NCI-H2081 treated with DMSO at 0.1 percent for 48 hours (cell line): ENCODE results near the gene FBXO10.
"Not testable (repeated sequence)": the region's sequence is repeated elsewhere in the genome, so short reads cannot be mapped to it uniquely, and the experiment has no call there.

Experiments used
- DNase-seq: peaks from one replicate; lab custom pipeline; 2025; lab: John Stamatoyannopoulos, UW

Gene FBXO10

GRCh38 chr9:37477443-37477842 lies 98.7 kb downstream of the FBXO10 start:
- not testable (repeated sequence) for DNase-seq

DNA sequence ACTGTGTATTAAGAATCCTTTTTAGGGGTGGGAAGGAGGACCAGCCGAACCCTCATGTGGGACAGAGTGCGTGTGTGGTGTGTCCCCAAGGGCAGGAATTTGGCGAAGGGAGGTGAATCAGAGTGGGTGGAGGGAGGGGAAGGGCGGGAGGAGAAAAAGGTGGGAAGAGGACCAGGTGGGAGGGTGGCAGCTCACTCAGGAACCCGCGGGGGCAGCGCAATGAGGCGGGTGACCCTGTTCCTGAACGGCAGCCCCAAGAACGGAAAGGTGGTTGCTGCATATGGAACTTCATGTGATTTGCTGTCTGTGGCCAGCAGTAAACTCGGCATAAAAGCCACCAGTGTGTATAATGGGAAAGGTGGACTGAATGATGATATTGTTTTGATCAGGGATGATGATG lies 99.2 kb downstream of the FBXO10 start:
- no peak for DNase-seq

GRCh38 chr9:37474438-37474837 lies 101.7 kb downstream of the FBXO10 start:
- no peak for DNase-seq

- DNase-seq, result not testable (repeated sequence)
Observed at GRCh38 chr9:37473982-37474381, 102.2 kb downstream of the FBXO10 start.

- DNase-seq, result no peak
Observed at GRCh38 chr9:37471942-37472684, 104.1 kb downstream of the FBXO10 start.

- no peak for DNase-seq
Observed at GRCh38 chr9:37468620-37469019, 107.6 kb downstream of the FBXO10 start.

DNA sequence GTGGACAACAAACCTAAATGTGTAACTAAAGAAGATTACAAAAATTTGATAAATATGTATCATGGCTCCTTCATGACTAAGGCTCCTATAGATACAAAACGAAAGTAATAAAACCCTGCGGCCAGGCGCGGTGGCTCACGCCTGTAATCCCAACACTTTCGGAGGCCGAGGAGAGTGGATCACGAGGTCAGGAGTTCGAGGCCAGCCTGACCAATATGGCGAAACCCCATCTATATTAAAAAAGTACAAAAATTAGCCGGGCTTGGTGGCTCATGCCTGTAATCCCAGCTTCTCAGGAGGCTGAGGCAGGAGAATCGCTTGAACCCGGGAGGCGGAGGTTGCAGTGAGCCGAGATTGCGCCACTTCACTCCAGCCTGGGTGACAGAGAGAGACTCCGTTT lies 108.7 kb downstream of the FBXO10 start:
- DNase-seq, result not testable (repeated sequence)

DNA sequence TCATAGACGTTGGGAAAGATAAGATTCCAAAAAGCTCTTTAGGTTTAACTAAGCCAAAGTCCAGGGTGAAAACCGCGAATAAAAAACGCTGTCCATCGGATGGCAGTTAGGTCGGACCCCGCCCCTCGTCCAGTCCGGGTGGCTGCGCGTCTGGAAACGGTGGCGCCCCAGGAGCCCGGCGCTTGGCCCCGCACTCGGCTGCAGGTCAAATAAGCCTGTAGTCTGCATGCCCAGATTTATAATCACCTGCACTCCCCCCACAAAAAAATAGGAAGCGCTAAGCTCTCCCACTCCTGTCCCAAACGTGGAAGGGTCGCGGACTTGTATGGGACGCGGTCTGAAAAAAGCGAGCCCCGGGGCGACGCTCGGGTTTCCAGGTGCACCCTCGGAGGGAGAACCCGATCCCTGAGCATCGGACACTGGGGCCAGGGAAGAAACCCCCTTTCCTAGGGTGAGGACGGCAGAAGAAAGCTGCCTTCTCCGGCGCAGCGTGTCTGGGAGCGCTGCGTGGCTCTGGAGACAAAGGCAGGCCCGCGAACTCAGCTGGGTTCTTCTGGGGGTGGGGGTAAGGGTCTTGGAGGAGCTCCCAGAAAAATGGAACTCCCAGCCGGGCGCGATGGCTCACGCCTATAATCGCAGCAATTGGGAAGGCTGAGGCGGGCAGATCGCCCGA lies 110.0 kb downstream of the FBXO10 start:
- DNase-seq, result peak; percentile 69

GRCh38 chr9:37465249-37466036 lies 110.7 kb downstream of the FBXO10 start, which contains the start of gene ZBTB5:
TSS of gene ZBTB5 (minus strand) at chr9:37465450. CDS start at chr9:37442551, 22,899 bp downstream.
- DNase-seq, result peak; percentile 99

- DNase-seq, result no peak
Observed at GRCh38 chr9:37464426-37465248, 111.5 kb downstream of the FBXO10 start.

DNA sequence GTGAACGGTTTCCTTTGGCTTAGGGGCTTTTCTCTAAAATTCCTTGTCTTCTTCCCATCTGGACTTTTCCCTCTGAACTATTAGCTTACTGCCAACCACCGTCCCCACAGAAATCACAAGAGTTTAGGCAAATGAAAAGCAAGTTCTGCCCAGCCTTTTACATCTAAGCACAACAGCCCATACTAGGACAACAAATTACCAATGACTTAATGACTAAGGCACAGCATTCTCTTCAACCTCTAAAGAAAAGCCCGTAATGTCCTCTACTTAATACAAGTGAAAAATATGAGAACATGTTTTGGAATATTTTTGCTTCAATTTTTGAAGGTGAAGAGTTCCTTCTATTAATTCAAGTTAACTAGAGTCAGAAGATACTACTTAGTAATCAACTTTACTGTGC lies 112.2 kb downstream of the FBXO10 start:
- DNase-seq, result no peak
